Heart left ventricle (tissue), 16 donors: Measurements from ENCODE around the gene SLC38A7. TPM values are rescaled to one million over a fixed set of nuclear protein-coding genes. Genes with fewer than 3 reads are reported as not detected.
"Not testable (repeated sequence)": the region's sequence is repeated elsewhere in the genome, so short reads cannot be mapped to it uniquely, and the experiment has no call there.

ENCODE experiments used
- ATAC-seq, 4 donors: fragments of 200-7000 bp; cut with Tn5 transposase; one replicate each; pipeline ENCODE4 v1.9.1; 2020 to 2022; ENCODE audit warnings: moderate library complexity in 4 of 4, mild to moderate bottlenecking in 3 of 4, moderate number of reproducible peaks in 1 of 4
- DNase-seq, 5 donors: peaks; one replicate each; pipeline ENCODE4 v3.0.0-alpha.2; 2020
- H3K27ac ChIP-seq, 12 donors: fragments of 200-600 bp; sonication (generic) in 4 of 12; one replicate each; pipeline versions ENCODE4 v1.5.0 to v1.8.0; 2016 to 2022; ENCODE audit warnings: mild to moderate bottlenecking in 2 of 12
- H3K27me3 ChIP-seq, 9 donors: fragments of 200-600 bp; sonication (generic) in 2 of 9; one replicate each; pipeline versions ENCODE4 v1.5.1 to v1.8.0; 2016 to 2022; ENCODE audit warnings: mild to moderate bottlenecking in 3 of 9
- H3K36me3 ChIP-seq, 9 donors: fragments of 200-600 bp; sonication (generic) in 2 of 9; one replicate each; pipeline versions ENCODE4 v1.5.0 to v1.8.0; 2018 to 2022; ENCODE audit warnings: mild to moderate bottlenecking in 2 of 9
- H3K4me1 ChIP-seq, 12 donors: fragments of 200-600 bp; sonication (generic) in 4 of 12; one replicate each; pipeline versions ENCODE4 v1.5.0 to v1.8.0; 2016 to 2022; ENCODE audit warnings: mild to moderate bottlenecking in 3 of 12
- H3K4me3 ChIP-seq, 12 donors: fragments of 200-600 bp; sonication (generic) in 4 of 12; one replicate each; pipeline versions ENCODE4 v1.5.0 to v1.8.0; 2017 to 2022; ENCODE audit warnings: mild to moderate bottlenecking in 9 of 12, moderate library complexity in 4 of 12
- H3K9me3 ChIP-seq, 12 donors: fragments of 200-600 bp; sonication (generic) in 4 of 12; one replicate each; pipeline versions ENCODE4 v1.5.0 to v1.8.0; 2016 to 2022; ENCODE audit warnings: mild to moderate bottlenecking in 1 of 12
- POLR2A ChIP-seq, 2 donors: fragments of 450-650 bp; IDR thresholded peaks; one replicate each; pipeline ENCODE4 v1.6.1; 2017; ENCODE audit warnings: antibody characterized with exemption in 2 of 2, mild to moderate bottlenecking in 2 of 2, moderate library complexity in 2 of 2
- WGBS, 4 donors: extraction: QIAGEN DNeasy Blood & Tissue Kit in 2 of 4; methylation state at CpG; one replicate each; pipeline versions ENCODE4 v1.1.5 to v1.1.7; 2013 to 2018; 5-methylcytosine and 5-hydroxymethylcytosine counted together
- intact Hi-C, 10 donors: fragments of 100-400 bp; cut with DNase I; formaldehyde crosslinking; loops; one replicate each; pipeline versions ENCODE4 v1.11.1 to v1.14.2; 2022
- polyA plus RNA-seq, 2 donors: library from polyadenylated mRNA; stranded (reverse); fragments of 200-250 nt; gene quantifications; one replicate each; pipeline ENCODE4 v1.2.3, GENCODE V29; 2013
- total RNA-seq, 9 donors: library from RNA; depleted of rRNA in 2 of 9; stranded (reverse); fragments of >200 nt in 2 of 9; fragmentation: NEBNext Ultra II Directional in 3 of 9; extraction: Animal tissue kit (Norgen Biotek cat#: 25700) in 3 of 9; gene quantifications; one replicate each; pipeline versions ENCODE4 v1.1.0 to v1.2.4, GENCODE V29; 2016 to 2023
- TF ChIP-seq, protein P1 (sequence below), 12 donors: fragments of 200-600 bp; sonication (generic) in 4 of 12; IDR thresholded peaks; one replicate each; pipeline versions ENCODE4 v1.5.0 to v1.8.0; 2018 to 2022; ENCODE audit warnings: antibody characterized with exemption in 12 of 12, mild to moderate bottlenecking in 5 of 12
- donor health status: ischemic (EF 13 %, LVEDD 7.1; RV severe dilation, severe dysfunction).
- donor health status: healthy with polysubstance abuse.
- donor health status: DM: no; HTN: yes; CAD: no.
- donor health status: DM: no; HTN: no; CAD: no.
- donor health status: ischemic (EF 25% LVEDD 6.9; RV normal size, moderate dysfunction).
- donor health status: ischemic (EF 25% LVEDD 5.7; RV mildly dilated, moderate dysfunction).
- donor health status: healthy.
- donor health status: DM: yes; HTN: yes; CAD: no.
- donor health status: ischemic (EF 35%, LVEDD 5.7; RV mildly dilated, moderate dysfunction).
- donor health status: nonischemic (EF 11% LVEDD 7.7; RV severe dilation, severe dysfunction).
- donor health status: DM: yes; HTN: yes; CAD: no.
- donor health status: PGD.
- donor health status: ischemic (EF 29% LVEDD 5.4; RV normal size, mild dysfunction).
- donor health status: nonischemic (EF 23%, LVEDD 6.1; RV moderate dilation, normal function).

Gene SLC38A7
- total and polyA plus RNA-seq, 11 donors = 18.4 to 38.8 (median 30.4) TPM

DNA sequence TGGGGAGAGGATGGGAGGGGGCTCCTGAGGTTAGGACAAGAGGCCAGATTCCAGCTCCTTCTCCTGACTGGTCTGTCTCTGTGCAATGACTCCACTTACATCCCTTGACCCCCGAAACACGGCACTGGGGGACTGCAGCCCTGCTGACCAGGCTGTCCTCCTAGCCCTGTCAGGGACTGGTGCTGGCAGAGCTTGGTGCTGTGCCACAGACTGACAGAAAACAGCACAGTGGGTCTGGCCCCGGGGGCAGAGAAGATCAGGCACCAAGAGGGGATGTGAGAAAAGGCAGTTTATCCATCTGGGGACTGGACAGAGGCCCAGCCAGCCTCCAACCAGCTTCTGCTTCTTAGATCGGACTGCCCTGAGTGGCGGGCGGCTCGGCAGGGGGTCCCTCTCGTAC lies 19.4 kb downstream of the SLC38A7 start:
- intact Hi-C loops = loop anchor here in 5 of 10 donors (10.0 kb wide), 3 partner anchors 150 to 760 kb away; partner anchors contain the start of gene SETD6 (in 1 of the 5)
- peaks cover 0 to 6% (median 0%) of the 10 kb centered on the region in 12 donors for H3K4me1 ChIP-seq
- H3K36me3 ChIP-seq = peaks cover 0 to 41% (median 28%) of the 10 kb centered on the region in 9 donors
- 73 to 84% (median 80%) methylated on average over 8 of the region's 8 CpGs for WGBS, 4 donors
- no peak for TF ChIP-seq POLR2A (IDR thresholded peaks at IDR 0.05)
- TF ChIP-seq, protein P1, sequence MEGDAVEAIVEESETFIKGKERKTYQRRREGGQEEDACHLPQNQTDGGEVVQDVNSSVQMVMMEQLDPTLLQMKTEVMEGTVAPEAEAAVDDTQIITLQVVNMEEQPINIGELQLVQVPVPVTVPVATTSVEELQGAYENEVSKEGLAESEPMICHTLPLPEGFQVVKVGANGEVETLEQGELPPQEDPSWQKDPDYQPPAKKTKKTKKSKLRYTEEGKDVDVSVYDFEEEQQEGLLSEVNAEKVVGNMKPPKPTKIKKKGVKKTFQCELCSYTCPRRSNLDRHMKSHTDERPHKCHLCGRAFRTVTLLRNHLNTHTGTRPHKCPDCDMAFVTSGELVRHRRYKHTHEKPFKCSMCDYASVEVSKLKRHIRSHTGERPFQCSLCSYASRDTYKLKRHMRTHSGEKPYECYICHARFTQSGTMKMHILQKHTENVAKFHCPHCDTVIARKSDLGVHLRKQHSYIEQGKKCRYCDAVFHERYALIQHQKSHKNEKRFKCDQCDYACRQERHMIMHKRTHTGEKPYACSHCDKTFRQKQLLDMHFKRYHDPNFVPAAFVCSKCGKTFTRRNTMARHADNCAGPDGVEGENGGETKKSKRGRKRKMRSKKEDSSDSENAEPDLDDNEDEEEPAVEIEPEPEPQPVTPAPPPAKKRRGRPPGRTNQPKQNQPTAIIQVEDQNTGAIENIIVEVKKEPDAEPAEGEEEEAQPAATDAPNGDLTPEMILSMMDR (IDR thresholded peaks at IDR 0.05) = no peak
- DNase-seq = no peak
- H3K27ac ChIP-seq = no peak overlapping the region
- no peak overlapping the region for H3K4me3 ChIP-seq
- no peaks in the 10 kb centered on the region for H3K27me3 ChIP-seq
- ATAC-seq = peak in 2 of 4 donors; percentile 4 to 8
- H3K9me3 ChIP-seq = no peaks in the 10 kb centered on the region

DNA sequence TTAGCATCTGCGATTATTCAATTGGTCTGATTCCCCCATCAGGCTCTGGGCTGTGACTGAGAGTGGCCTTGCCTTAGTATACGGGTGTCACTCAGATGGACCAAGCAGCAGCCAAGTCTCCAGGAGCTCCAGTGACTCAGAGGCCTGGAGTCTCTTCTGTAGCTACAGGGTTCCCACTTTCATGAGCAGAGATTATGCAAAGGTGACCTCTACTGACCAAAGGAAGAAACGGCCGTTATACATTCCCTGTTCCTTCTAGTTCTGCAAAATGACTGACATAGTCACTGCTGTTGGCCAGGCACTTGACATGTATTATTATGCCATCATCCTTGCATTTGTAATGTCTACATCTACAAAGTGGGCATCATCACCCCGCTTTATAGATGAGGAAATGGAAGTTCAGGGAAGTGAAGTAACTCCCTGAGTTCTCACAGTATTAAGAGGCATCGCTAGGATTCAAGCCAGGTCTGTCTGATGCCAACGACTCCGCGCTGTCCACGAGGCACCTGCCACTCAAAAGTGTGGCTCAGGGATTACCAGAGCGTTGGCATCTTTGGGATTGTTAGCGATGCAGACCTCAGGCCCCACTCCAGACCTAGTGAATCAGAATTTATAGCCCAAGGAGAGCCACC lies 23.3 kb downstream of the SLC38A7 start:
- intact Hi-C loops = loop anchor here in 8 of 10 donors (2.0 to 10.0 kb wide), 7 partner anchors 144 to 757 kb away; partner anchors contain the start of gene SETD6 (in 3 of the 8)
- Histone ChIP-seq H3K27me3 (no peaks in the 10 kb centered on the region), H3K36me3 (peaks cover 0 to 4% (median under 1%) of the 10 kb centered on the region in 9 donors), H3K27ac (no peak overlapping the region), H3K4me1 (peaks cover 0 to 6% (median 0%) of the 10 kb centered on the region in 12 donors), H3K4me3 (no peak overlapping the region), H3K9me3 (no peaks in the 10 kb centered on the region)
- 30 to 43% (median 37%) methylated on average over 11 to 12 of the region's 12 CpGs for WGBS, 4 donors
- DNase-seq = peak in 4 of 5 donors; percentile 43 to 78 (median 56)
- no peak for TF ChIP-seq POLR2A (IDR thresholded peaks at IDR 0.05)
- TF ChIP-seq, protein P1 (IDR thresholded peaks at IDR 0.05) = peak; percentile 35 to 71 (median 58)
- peak; percentile 78 to 92 (median 86) for ATAC-seq

DNA sequence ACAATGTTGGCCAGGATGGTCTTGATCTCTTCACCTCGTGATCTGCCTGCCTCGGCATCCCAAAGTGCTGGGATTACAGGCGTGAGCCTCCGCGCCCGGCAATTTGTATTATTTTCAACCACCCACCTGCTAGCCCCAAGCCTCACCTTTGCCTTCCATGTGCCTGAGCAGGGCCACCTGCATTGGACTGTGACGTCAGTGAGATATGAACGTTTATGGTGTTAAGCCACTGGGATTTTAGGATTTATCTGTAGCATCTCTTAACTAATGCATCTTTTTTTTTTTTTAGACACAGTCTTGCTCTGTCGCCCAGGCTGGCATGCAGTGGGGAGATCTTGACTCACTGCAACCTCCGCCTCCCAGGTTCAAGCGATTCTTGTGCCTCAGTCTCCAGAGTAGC lies 24.7 kb downstream of the SLC38A7 start:
- intact Hi-C loops = loop anchor here in 8 of 10 donors (2.0 to 10.0 kb wide), 7 partner anchors 143 to 755 kb away; partner anchors contain the start of gene SETD6 (in 3 of the 8)
- not testable (repeated sequence) for H3K4me1 ChIP-seq, H3K27ac ChIP-seq, ATAC-seq, H3K27me3 ChIP-seq, H3K4me3 ChIP-seq, DNase-seq, H3K36me3 ChIP-seq, H3K9me3 ChIP-seq
- 88 to 93% (median 90%) methylated on average over 11 of the region's 11 CpGs for WGBS, 4 donors

DNA sequence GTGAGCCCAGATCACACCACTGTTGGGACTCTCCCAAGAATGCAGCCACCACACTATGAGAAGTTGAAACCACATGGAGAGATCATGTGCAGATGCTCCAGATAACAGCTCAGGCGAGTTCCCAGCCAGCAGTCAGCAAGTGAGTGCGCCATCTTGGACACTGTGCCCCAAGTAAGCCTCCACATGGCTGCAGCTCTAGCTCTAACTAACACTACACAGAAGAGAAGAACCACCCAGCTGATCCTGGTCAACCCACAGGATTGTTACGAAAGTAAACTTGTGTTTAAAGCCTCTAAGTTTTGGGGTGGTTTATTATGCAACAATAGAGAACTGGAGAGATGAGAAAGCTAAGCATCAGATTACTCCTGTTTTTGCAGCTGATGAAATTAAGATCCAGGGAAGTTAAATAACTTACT lies 25.8 kb downstream of the SLC38A7 start:
- Histone ChIP-seq H3K27me3 (no peaks in the 10 kb centered on the region), H3K36me3 (no peaks in the 10 kb centered on the region), H3K4me3 (no peak overlapping the region), H3K9me3 (no peaks in the 10 kb centered on the region), H3K27ac (no peak overlapping the region), H3K4me1 (peaks cover 0 to 6% (median 0%) of the 10 kb centered on the region in 12 donors)
- no peak for TF ChIP-seq POLR2A (IDR thresholded peaks at IDR 0.05)
- TF ChIP-seq, protein P1 (IDR thresholded peaks at IDR 0.05) = no peak
- intact Hi-C loops = no loop called here
- 78 to 96% (median 88%) methylated on average over 3 of the region's 3 CpGs for WGBS, 4 donors
- DNase-seq (no peak), ATAC-seq (no peak)
